HG03280 (cell line): ENCODE data around the gene SLC2A5.
"Not testable (repeated sequence)": the region's sequence is repeated elsewhere in the genome, so short reads cannot be mapped to it uniquely, and the experiment has no call there.

Experiments used
- ATAC-seq: cut with Tn5 transposase; IDR thresholded peaks from one replicate; pipeline ENCODE4 v1.9.1; 2021; ENCODE audit warnings: mild to moderate bottlenecking, moderate library complexity; ENCODE audit not compliant: unreplicated experiment

Gene SLC2A5, protein sequence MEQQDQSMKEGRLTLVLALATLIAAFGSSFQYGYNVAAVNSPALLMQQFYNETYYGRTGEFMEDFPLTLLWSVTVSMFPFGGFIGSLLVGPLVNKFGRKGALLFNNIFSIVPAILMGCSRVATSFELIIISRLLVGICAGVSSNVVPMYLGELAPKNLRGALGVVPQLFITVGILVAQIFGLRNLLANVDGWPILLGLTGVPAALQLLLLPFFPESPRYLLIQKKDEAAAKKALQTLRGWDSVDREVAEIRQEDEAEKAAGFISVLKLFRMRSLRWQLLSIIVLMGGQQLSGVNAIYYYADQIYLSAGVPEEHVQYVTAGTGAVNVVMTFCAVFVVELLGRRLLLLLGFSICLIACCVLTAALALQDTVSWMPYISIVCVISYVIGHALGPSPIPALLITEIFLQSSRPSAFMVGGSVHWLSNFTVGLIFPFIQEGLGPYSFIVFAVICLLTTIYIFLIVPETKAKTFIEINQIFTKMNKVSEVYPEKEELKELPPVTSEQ

DNA sequence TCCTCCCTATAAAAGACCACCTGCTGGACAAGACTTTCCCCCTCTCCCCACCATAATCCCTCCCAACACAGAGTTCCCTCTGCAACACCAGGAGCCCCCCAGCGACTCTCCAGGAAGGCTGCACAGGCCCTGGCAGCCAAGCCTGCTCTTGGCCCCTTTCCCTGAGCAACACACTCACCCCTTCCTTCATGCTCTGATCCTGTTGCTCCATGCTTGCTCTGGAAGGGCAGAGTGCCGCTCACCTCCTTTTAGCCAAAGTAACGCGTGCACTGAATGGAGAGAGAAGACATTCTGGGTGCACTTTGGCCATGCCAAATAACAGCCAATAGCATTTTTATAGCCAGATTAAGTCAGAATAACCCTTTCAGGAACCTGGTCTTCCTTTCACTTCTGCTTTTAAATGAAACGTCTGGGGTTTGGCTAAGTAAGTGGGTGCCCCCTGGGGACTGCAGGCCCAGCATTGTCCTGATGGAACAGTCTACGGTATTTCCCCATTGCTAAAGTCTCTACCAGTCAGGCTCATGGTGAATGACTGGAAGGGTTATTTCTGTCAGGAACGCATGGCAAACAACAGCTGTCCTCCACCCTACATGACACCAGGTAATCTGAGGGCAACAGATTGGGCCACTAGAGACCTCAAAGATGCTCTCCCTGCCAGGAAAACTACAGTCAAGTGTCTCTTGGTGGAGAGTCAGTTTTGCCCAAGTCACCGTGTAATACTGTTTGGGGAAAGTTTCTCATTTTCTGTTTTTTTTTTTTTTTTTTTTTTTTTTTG, at the start of gene SLC2A5:
Gene SLC2A5, minus strand, starts transcription at position 310 of the 775 bp plus-strand sequence. Its CDS starts 99 bp downstream, at position 211.
- peak; percentile 84 for ATAC-seq

DNA sequence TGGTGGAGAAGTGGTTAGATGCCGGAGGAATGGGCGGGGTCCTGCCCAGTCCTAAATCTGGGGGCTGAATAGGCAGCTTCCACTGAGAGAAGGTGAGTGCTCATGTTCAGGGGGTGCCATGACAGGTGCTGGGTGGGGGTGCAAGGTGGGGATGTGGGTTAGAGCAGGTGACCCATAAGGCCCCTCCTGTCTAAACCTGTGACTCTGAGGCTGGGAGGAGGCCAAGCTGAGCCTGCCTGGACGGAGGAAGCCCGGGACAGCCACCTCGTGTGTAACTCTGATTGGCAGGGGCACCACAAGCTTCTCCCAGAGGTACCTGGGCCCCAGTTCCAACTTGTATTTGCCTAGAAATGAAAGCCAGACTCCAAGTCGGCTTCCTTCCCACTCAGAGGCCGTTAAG, 48.8 kb upstream of the SLC2A5 start:
- ATAC-seq, result no peak

DNA sequence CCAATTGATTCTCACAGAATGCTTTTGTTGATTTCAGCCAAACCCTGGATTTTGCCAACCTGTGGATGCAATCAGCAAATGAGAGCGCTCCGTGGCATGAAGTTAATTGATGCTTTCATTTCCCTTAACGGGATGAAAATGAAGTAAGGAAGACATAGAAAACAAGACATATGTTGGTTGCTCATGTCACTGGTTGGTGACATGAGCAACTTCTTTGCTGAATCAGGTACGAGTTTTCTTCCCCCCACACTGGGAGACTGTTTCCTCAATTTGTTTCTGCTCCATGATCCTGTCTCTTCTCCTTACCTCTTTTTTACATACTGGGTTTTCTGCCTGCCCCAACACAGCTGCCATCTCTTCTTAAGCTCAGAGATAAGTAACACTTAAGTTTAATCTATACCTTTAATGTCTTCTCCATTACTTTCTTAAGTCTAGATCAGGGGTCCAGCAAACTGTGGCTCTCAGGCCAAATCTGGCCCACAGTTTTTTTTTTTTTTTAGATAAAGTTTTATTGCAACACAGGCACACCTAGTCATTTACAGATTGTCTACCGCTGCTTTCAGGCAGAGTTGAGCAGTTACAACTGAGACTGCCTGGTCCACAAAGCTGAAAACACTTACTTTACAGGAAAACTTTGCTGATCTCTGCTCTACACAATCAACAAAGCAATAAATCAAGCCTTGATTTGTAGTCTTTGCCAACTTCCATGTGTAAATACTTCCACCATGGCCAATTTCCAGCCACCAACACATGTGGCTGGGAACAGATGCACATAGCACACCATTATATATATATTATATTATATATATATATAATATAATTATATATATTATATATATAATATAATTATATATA, 46.1 kb upstream of the SLC2A5 start:
- ATAC-seq, result no peak

DNA sequence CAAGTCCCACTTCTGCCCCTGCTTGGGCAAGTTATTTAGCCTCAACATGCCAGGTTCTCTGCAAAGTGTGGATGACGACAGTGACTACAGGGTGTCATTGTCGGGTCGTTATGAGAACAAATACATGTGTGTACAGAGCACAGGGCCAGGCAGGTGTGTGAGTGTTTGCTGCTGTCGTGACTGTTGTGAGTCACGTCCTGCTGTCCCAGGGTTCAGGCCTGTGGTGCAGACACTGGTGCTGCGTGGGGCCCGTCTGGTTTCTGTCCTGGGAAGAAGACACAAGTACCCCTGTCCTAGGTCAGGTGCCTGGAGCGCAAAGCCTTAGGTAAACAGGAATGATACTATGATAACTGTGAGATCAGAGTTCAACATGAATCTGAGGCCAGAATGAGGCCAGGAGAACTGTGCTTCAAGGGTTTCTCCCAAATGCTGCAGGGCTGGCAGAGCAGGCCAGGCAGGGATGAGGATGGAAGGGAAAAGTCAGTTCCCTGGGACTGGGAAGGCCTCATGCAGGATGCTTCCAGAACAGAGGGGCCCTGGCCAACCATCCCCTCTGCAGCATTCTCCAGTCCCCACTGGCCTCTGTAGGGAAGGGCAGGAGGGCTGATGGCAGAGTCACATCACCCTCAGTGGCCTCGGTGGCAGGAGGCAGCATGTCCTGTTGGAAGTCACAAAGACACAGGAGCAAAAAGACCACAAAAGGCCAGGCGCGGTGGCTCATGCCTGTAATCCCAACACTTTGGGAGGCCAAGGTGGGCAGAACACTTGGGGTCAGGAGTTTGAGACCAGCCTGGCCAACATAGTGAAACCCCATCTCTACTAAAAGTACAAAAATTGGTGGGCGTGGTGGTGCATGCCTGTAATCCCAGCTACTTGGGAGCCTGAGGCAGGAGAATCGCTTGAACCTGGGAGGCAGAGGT, 43.8 kb upstream of the SLC2A5 start:
- no peak for ATAC-seq

DNA sequence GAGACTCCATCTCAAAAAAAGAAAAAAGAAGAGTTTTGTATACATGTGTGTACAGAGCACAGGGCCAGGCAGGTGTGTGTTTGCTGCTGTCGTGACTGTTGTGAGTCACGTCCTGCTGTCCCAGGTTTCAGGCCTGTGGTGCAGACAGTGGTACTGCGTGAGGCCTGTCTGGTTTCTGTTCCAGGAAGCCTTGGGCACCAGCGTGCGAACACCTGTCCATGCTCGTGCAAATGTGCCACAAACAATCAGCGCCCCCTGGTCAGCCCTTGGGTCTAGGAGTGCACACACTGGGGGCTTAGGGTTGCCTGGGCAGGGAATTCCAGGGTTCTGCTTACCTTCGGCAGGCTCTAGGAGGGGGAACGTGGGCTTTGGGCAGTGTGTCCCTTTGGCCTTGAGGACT, 42.5 kb upstream of the SLC2A5 start:
- no peak for ATAC-seq

DNA sequence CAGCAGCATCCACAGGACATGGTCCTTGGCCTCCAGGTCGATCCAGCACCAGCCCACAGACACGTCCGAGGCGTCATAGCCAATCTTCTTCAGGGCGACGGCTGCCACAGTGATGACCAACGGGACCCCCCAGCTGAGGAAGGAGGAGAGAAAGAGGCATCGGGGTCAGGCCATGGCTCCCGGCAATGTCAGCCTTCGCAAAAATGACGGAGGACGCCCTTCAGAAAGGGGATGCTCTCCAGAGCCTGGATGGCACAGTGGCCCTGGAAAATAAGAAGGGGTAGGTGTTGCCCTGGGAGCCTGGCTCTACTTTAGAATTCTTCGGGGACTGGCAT, 41.9 kb upstream of the SLC2A5 start:
- no peak for ATAC-seq

DNA sequence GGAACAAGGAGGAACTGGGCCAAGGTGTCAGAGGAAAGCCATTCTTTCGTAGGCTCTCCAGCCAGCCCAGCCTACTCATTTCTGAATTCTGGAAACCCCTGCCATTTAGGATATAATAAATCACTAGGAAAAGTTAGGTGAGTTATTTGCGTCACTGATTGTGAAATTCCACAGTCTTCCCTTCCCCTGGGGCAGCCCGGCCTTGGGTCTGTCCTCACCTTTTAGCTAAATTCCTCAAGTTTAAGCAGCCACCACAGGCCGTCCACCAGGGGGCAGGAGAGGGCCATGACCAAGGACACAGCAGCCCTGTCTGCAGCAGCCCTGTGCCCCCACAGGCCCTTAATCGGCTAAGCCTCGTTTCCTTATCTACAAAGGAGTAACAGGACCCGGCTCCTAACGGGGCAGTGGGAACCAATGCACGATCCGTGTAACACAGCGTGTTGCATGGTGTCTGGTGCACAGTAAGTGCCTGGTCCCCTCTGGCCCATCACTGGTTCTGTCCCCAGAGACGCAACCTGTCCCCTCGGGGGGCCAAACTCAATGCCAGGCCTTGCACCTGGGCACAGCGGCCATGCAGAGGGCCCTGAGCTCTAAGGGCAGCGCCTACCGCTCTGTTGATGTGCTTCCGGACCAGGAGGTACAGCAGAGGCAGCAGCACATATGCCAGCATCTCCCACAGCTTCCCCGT, 41.4 kb upstream of the SLC2A5 start:
- peak; percentile 66 for ATAC-seq

DNA sequence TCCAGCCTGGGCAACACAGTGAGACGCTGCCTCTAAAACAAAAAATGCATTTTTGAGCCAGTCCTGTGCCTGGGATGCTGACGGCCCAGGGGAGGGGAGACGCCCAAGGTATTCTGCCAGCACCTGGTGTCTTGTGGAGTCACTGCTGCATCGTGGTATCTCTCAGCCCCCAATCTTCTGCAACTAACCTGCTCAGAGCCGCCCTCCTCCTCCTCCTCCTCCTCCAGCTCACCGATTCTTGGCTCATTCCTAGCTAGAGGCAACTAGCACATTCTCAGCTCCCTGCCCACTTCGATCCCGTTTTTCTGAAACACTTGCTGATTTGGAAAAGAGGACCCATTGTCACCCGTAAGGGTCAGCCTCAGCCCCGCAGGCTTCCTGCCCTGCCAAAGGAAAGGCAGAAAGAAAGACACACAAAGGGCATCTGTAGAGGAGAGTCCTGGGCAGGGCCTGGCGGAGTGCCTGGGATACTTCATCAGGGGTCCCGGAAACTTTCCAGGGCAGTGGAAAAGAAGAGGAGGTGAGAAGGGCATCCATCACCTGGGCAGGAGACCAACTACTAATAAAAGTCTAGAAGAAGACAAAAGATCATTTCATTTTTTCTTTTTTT, 38.7 kb upstream of the SLC2A5 start:
- ATAC-seq, result no peak

DNA sequence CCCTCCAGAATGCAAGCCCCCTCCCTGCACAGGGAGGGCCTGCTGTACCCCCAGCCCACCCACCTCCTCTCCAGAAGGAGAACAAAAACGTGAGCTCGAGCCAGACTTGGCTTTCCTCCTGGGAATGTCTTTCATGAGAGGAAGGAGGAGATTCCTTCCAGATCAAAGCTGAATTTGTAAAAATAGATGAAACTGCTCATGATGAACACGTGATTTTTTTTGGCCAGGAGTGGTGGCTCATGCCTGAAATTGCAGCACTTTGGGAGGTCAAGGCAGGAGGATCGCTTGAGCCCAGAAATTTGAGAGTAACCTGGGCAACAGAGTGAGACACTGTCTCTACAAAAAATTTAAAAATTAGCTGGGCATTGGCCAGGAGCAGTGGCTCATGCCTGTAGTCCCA, 37.7 kb upstream of the SLC2A5 start:
- no peak for ATAC-seq

DNA sequence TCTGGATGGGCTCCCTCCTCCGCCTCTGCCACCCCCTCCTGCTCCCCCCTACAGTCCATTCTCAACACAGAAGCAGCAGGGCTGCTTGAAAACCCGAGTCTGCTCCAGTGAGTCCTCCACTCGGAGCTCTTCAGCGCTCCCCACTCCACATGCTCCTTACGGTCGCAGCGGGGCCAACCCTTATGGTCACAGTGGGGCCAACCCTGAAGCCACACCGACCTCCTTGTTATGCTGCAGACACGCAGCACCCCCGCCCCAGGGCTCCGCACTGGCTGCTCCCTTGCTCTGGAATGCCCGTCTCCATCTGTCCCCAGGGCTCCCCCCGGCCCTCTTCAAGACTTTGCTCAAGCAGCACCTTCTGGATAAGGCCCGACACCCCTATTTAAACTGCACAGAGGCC, 36.9 kb upstream of the SLC2A5 start:
- no peak for ATAC-seq

DNA sequence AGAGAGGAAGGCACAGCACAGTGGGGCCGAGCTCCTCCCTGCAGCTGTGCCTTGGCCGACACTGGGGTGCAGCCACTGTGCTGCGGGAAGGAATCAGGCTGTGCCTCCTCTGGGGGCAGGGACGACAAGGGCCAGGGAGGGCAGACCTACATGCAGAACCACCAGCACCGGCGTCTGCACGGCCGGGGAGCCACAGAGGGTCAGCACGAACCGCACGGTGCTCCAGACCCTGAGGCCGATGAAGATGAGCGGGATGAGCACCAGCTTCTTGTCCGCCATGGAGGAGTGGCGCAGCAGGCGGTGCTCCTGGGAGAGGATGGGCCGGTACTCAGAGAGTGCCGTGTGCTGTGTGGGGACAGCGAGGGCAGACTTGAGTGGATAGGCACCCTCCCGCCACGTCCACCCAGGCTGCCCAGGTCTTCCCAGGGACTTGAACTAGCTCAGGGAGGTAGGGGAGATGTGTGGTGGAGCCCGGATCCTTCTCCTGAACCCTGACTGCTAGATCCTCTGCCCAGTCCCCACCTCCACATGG, 36.0 kb upstream of the SLC2A5 start:
- ATAC-seq, result no peak

DNA sequence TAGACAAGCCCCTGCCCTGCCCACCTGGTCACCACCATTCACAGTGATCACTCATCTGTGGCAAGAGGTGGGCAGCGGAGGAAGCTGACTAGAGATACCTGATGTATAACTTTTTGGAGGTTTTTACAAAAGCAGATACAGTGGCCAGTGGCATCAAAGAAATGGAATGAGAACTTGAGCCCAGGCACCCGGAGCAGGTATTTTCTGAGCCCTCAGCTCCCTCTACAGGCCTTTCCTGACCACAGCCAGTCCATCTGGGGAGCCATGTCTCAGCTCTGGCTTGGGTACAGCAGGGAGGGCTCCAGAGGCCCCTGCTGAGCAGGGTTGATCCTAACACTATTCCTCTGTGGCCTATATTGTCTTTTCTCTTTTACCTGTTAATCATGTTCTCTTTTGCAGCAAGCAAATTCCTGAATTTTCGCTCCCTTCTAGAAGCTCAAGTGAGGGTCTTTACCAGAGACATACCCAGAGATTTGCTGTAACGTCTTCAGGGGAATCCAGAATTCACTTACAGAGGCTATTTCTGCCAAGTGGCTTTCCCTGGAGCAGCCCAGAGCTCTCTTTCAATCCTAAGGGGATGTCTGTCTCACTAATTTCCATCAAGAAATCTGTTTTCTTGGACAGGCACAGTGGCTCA, 32.2 kb upstream of the SLC2A5 start:
- ATAC-seq, result peak; percentile 63

DNA sequence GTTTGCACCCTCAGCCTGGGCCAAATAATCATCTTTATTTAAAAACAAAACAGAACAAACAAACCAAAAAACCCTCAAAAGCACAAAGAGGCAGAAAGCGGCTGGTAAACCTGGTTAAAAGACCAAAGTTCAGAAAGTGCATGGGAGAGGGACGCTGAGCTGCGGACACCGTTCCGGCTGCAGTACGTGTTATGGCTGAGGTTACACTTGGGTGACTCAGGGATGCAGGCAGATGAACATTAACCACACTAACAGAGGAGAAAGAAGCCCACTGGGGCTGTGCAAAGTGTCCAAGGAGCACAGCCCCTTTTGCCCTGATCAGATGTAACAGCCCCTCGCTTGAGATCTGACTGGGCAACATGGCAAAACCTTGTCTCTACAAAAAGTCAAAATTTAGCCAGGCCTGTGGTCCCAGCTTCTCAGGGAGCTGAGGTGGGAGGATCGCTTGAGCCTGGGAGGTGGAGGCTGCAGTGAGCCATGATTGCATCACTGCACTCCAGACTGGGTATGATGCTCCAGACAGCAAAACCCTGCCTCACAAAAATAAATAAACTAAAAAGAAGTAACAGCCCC, 31.1 kb upstream of the SLC2A5 start:
- no peak for ATAC-seq

DNA sequence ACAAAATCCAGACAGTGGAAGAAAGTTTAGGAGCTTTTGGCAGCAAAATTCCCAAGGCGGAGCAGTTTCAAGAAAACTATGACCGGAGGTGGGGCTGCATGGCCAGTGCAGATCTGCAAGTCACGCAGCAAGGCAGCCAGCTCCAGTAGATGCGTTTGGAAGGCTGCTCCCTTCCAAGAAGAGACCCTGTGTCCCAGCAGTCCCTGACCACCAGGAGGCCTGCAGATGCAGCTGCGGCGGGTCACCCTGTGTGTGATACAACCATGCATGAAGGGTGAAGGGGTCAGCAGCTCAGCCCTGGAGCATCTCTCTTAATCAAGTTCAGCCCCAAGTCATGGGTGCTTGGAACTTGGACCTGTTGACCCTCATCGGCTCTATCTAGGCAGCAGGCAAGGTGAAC, 30.1 kb upstream of the SLC2A5 start:
- no peak for ATAC-seq

DNA sequence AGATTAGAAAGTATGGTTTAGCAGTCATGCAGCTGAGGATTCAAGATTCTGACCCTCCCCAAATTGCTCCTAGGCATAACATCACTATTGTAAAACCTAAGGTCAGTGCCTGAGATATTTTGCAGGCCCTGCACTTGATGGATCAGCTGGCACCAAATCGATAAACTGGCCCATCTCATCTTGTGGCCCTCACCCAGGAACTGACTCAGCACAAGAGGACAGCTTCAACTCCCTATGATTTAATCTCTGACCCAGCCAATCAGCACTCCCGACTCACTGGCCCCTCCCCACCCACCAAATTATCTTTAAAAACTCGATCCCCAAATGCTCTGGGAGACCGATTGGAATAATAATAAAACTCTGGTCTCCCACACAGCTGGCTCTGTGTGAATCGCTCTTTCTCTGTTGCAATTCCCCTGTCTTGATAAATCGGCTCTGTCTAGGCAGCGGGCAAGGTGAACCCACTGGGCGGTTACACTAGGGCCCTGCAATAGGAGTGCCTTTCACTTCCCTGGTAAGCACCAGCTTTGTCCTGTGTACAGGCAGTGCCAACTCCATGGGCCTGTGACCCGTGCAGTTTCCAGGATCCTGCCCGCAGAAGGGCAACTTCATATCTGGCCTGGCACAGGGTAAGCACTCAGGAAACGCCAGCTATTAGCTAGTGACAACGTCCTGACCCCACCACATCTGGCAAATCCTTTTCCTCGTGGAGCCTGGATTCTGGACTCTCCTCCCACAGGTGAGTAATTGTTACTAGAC, 28.7 kb upstream of the SLC2A5 start:
- ATAC-seq, result no peak

DNA sequence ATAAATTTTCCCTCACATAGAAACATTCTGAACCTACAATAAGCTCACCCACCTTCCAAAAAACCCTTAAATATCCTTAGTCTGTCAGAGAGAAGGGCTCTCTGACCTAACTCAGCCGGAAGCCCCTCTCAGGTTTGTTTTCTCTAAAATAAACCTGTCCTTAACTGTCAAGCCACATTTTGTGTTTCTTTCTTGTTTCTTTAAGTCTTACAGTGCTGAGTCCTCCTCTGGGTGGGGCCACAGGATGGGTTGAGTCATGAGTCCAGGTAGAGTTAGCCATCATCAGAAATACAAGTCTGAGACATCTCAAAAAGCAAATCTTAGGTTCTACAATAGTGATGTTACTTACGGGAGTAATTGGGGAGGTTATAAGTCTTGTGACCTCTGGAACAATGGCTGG, 26.4 kb upstream of the SLC2A5 start:
- ATAC-seq, result no peak

DNA sequence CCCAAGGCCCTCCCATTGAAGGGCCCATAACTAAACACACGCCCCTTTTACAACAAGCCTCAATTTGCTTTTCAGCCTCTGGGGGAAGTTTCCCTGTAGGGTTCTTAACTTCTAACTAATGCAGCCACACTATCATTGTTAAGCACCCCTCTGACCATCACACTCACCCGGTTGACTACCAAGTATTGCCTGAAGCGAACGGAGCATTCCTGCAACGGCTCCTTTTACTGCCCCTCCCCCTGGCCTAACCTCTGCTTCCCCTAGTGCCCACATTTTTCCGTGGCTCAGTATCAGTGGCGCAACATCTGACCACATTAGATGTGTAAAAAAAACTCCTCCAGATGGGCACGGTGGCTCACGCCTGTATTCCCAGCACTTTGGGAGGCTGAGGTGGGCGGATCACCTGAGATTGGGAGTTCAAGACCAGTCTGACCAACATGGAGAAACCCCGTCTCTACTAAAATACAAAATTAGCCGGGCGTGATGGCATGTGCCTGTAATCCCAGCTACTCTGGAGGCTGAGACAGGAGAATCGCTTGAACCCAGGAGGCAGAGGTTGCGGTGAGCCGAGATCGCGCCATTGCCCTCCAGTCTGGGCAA, 24.7 kb upstream of the SLC2A5 start:
- not testable (repeated sequence) for ATAC-seq
